ENCODE results near the gene STAG1. TPM values are rescaled to one million over a fixed set of nuclear protein-coding genes. Genes with fewer than 3 reads are reported as not detected.
"Not testable (repeated sequence)": the region's sequence is repeated elsewhere in the genome, so short reads cannot be mapped to it uniquely, and the experiment has no call there.

STAG1 gene
- total RNA-seq, 1 donor from 2014 or later, result 40.9 TPM

- no peak overlapping the region for H3K4me3 Mint-ChIP-seq (ENCODE audit: unreplicated experiment)
- H3K9me3 Mint-ChIP-seq (ENCODE audit: low read depth), result peaks cover 17% of the 10 kb centered on the region
- H3K27me3 Mint-ChIP-seq (ENCODE audit: low read depth), result no peaks in the 10 kb centered on the region
- TF ChIP-seq CTCF (IDR thresholded peaks at IDR 0.05), result no peak
- H3K27ac Mint-ChIP-seq (ENCODE audit: unreplicated experiment), result no peak overlapping the region
- peaks cover 15% of the 10 kb centered on the region for H3K4me1 Mint-ChIP-seq (ENCODE audit: low read depth)
- DNase-seq (ENCODE audit: low spot score), result no peak
- peaks cover 8% of the 10 kb centered on the region for H3K36me3 Mint-ChIP-seq (ENCODE audit: low read depth)
Observed at GRCh38 chr3:136650461-136650860, 101.7 kb downstream of the STAG1 start.

- TF ChIP-seq CTCF (IDR thresholded peaks at IDR 0.05), result no peak
- no peak overlapping the region for H3K27ac Mint-ChIP-seq (ENCODE audit: unreplicated experiment)
Observed at GRCh38 chr3:136645915-136646314, 106.3 kb downstream of the STAG1 start.

GRCh38 chr3:136644212-136644611, 108.0 kb downstream of the STAG1 start:
- Mint-ChIP-seq H3K36me3 (ENCODE audit: low read depth) (no peaks in the 10 kb centered on the region), H3K9me3 (ENCODE audit: low read depth) (no peaks in the 10 kb centered on the region), H3K27ac (ENCODE audit: unreplicated experiment) (no peak overlapping the region), H3K4me3 (ENCODE audit: unreplicated experiment) (no peak overlapping the region), H3K4me1 (ENCODE audit: low read depth) (peaks cover 35% of the 10 kb centered on the region), H3K27me3 (ENCODE audit: low read depth) (no peaks in the 10 kb centered on the region)
- DNase-seq (ENCODE audit: low spot score), result no peak
- TF ChIP-seq CTCF (IDR thresholded peaks at IDR 0.05), result no peak

More at GRCh38 chr3:136645915-136646314, 106.3 kb downstream of the STAG1 start:
- peaks cover 26% of the 10 kb centered on the region for H3K4me1 Mint-ChIP-seq (ENCODE audit: low read depth)
- no peaks in the 10 kb centered on the region for H3K27me3 Mint-ChIP-seq (ENCODE audit: low read depth)
- peaks cover 1% of the 10 kb centered on the region for H3K36me3 Mint-ChIP-seq (ENCODE audit: low read depth)
- no peak for DNase-seq (ENCODE audit: low spot score)
- H3K9me3 Mint-ChIP-seq (ENCODE audit: low read depth), result no peaks in the 10 kb centered on the region
- no peak overlapping the region for H3K4me3 Mint-ChIP-seq (ENCODE audit: unreplicated experiment)

GRCh38 chr3:136643380-136643779, 108.8 kb downstream of the STAG1 start:
- not testable (repeated sequence) for H3K36me3 Mint-ChIP-seq (ENCODE audit: low read depth); H3K27ac Mint-ChIP-seq (ENCODE audit: unreplicated experiment); H3K4me3 Mint-ChIP-seq (ENCODE audit: unreplicated experiment); H3K9me3 Mint-ChIP-seq (ENCODE audit: low read depth); DNase-seq (ENCODE audit: low spot score); H3K27me3 Mint-ChIP-seq (ENCODE audit: low read depth)
- peaks cover 41% of the 10 kb centered on the region for H3K4me1 Mint-ChIP-seq (ENCODE audit: low read depth)

GRCh38 chr3:136642711-136643110, 109.5 kb downstream of the STAG1 start:
- no peak for DNase-seq (ENCODE audit: low spot score)
- no peak overlapping the region for H3K27ac Mint-ChIP-seq (ENCODE audit: unreplicated experiment)

More at GRCh38 chr3:136642711-136643110, 109.5 kb downstream of the STAG1 start:
- H3K9me3 Mint-ChIP-seq (ENCODE audit: low read depth), result no peaks in the 10 kb centered on the region
- H3K4me1 Mint-ChIP-seq (ENCODE audit: low read depth), result peaks cover 40% of the 10 kb centered on the region
- TF ChIP-seq CTCF (IDR thresholded peaks at IDR 0.05), result no peak
- H3K27me3 Mint-ChIP-seq (ENCODE audit: low read depth), result no peaks in the 10 kb centered on the region
- H3K4me3 Mint-ChIP-seq (ENCODE audit: unreplicated experiment), result no peak overlapping the region
- no peaks in the 10 kb centered on the region for H3K36me3 Mint-ChIP-seq (ENCODE audit: low read depth)

All from chondrocyte (in vitro differentiated cells).